Neural cell (in vitro differentiated cells): ENCODE data around the gene TSPAN17. TPM values are rescaled to one million over a fixed set of nuclear protein-coding genes. Genes with fewer than 3 reads are reported as not detected.

Experiments used
- H2AFZ ChIP-seq: fragments of 200-600, 300-800 bp; sonication (generic), shearing (Covaris generic); 2 replicates; pipeline ENCODE4 v1.6.0; 2014; ENCODE audit warnings: low read depth, mild to moderate bottlenecking, antibody characterized with exemption, low read length, moderate library complexity
- H3F3A ChIP-seq: fragments of 200-600 bp; shearing (Covaris generic); 2 replicates; pipeline ENCODE4 v1.6.1; 2016; ENCODE audit warnings: mild to moderate bottlenecking, moderate library complexity, mixed read lengths, antibody characterized with exemption, low read length; ENCODE audit not compliant: insufficient read depth, poor library complexity, severe bottlenecking
- H3K27ac ChIP-seq: fragments of 200-600, 300-800 bp; sonication (generic), shearing (Covaris generic); 2 replicates; pipeline ENCODE4 v1.5.1; 2014; ENCODE audit warnings: mild to moderate bottlenecking, low read length, moderate library complexity
- H3K27me3 ChIP-seq: fragments of 300-800, 200-600 bp; sonication (generic), shearing (Covaris generic); 2 replicates; pipeline ENCODE4 v1.6.0; 2014; ENCODE audit warnings: mild to moderate bottlenecking, low read depth, low read length, moderate library complexity; ENCODE audit not compliant: insufficient read depth
- H3K36me3 ChIP-seq: fragments of 300-800, 200-600 bp; sonication (generic), shearing (Covaris generic); 2 replicates; pipeline ENCODE4 v1.5.1; 2014; ENCODE audit warnings: mild to moderate bottlenecking, antibody characterized with exemption, low read length, moderate library complexity; ENCODE audit not compliant: insufficient read depth
- H3K4me2 ChIP-seq: fragments of 300-800, 200-600 bp; sonication (generic), shearing (Covaris generic); 2 replicates; pipeline ENCODE4 v1.6.0; 2014; ENCODE audit warnings: mild to moderate bottlenecking, low read length
- H3K4me3 ChIP-seq: fragments of 300-800, 200-600 bp; sonication (generic), shearing (Covaris generic); 2 replicates; pipeline ENCODE4 v1.5.1; 2014; ENCODE audit warnings: mild to moderate bottlenecking, low read length, moderate library complexity
- H3K79me2 ChIP-seq: fragments of 200-600 bp; shearing (Covaris generic); replicated peaks from 2 replicates; pipeline ENCODE4 v1.6.0; 2014; ENCODE audit warnings: mild to moderate bottlenecking, low read length, moderate library complexity; ENCODE audit not compliant: insufficient read depth
- H3K9ac ChIP-seq: fragments of 300-800, 200-600 bp; sonication (generic), shearing (Covaris generic); 2 replicates; pipeline ENCODE4 v1.6.1; 2016; ENCODE audit warnings: mild to moderate bottlenecking, low read length, mixed read lengths
- H3K9me2 ChIP-seq: fragments of 200-600 bp; shearing (Covaris generic); 2 replicates; pipeline ENCODE4 v1.6.1; 2016; ENCODE audit warnings: mild to moderate bottlenecking, low read length, mixed read lengths; ENCODE audit not compliant: insufficient read depth
- H3K9me3 ChIP-seq: fragments of 200-600, 300-800 bp; sonication (generic), shearing (Covaris generic); 2 replicates; pipeline ENCODE4 v1.6.1; 2016; ENCODE audit warnings: mild to moderate bottlenecking, mixed run types, low read length, moderate library complexity, mixed read lengths
- H4K20me1 ChIP-seq: fragments of 200-600 bp; shearing (Covaris generic); 2 replicates; pipeline ENCODE4 v1.6.1; 2016; ENCODE audit warnings: mild to moderate bottlenecking, mixed run types; ENCODE audit not compliant: insufficient read depth
- CTCF ChIP-seq: fragments of 450-650 bp; IDR thresholded peaks from 2 replicates; pipeline ENCODE4 v1.5.1; 2014; ENCODE audit warnings: antibody characterized with exemption, mild to moderate bottlenecking, moderate library complexity; ENCODE audit not compliant: poor library complexity, severe bottlenecking
- EP300 ChIP-seq: fragments of 450-650 bp; conservative IDR thresholded peaks from 2 replicates; pipeline ENCODE4 v1.6.1; 2014; ENCODE audit warnings: antibody characterized with exemption, mild to moderate bottlenecking, moderate library complexity; ENCODE audit not compliant: poor library complexity, severe bottlenecking
- EZH2 ChIP-seq: fragments of 200-600, 300-800 bp; shearing (Covaris generic), sonication (generic); IDR thresholded peaks from 2 replicates; pipeline ENCODE4 v1.6.1; 2014; ENCODE audit warnings: antibody characterized with exemption, low read length, borderline replicate concordance, mild to moderate bottlenecking; ENCODE audit not compliant: insufficient read depth, poor library complexity, severe bottlenecking
- MXI1 ChIP-seq: fragments of 450-650 bp; conservative IDR thresholded peaks from 2 replicates; pipeline ENCODE4 v1.6.1; 2014; ENCODE audit warnings: antibody characterized with exemption, mild to moderate bottlenecking; ENCODE audit not compliant: poor library complexity, severe bottlenecking
- POLR2AphosphoS5 ChIP-seq: IDR thresholded peaks from 2 replicates; pipeline ENCODE4 v1.6.1; 2012
- RAD21 ChIP-seq: fragments of 450-650 bp; conservative IDR thresholded peaks from 2 replicates; pipeline ENCODE4 v1.6.1; 2014; ENCODE audit warnings: antibody characterized with exemption, mild to moderate bottlenecking, moderate library complexity
- REST ChIP-seq: IDR thresholded peaks from 2 replicates; pipeline ENCODE4 v1.6.1; 2012; ENCODE audit warnings: borderline replicate concordance
- SMC3 ChIP-seq: fragments of 450-650 bp; conservative IDR thresholded peaks from 2 replicates; pipeline ENCODE4 v1.6.1; 2014; ENCODE audit warnings: antibody characterized with exemption, mild to moderate bottlenecking, moderate library complexity; ENCODE audit not compliant: poor library complexity
- TAF1 ChIP-seq: IDR thresholded peaks from 2 replicates; pipeline ENCODE4 v1.6.1; 2012; ENCODE audit warnings: low read depth
- polyA plus RNA-seq: library from polyadenylated mRNA; depleted of rRNA; stranded (reverse); fragments of >200 nt; gene quantifications from 2 replicates; pipeline ENCODE4 v1.2.3, GENCODE V29; 2014

The TSPAN17 gene
- polyA plus RNA-seq, 1 donor from 2014 or later: 66.4 TPM

- Histone ChIP-seq H3K9ac (no peak overlapping the region), H4K20me1 (no peaks in the 10 kb centered on the region)
These were observed 6.4 kb downstream of the TSPAN17 start for GRCh38 chr5:176653401-176654385.

GRCh38 chr5:176654856-176655255 is 7.6 kb downstream of the TSPAN17 start:
- H4K20me1 ChIP-seq: no peaks in the 10 kb centered on the region

More at GRCh38 chr5:176653401-176654385, 6.4 kb downstream of the TSPAN17 start:
- Histone ChIP-seq H3K4me2 (no peak overlapping the region), H3K27ac (no peak overlapping the region), H3K27me3 (no peaks in the 10 kb centered on the region), H3K9me3 (no peaks in the 10 kb centered on the region), H3K4me3 (no peak overlapping the region), H3K36me3 (no peaks in the 10 kb centered on the region), H3K9me2 (no peaks in the 10 kb centered on the region), H2AFZ (no peak overlapping the region), H3K79me2 (peaks cover 2% of the 10 kb centered on the region), H3F3A (no peaks in the 10 kb centered on the region)
- no peak for TF ChIP-seq EP300
- no peak for TF ChIP-seq EZH2
- TF ChIP-seq POLR2AphosphoS5: no peak
- no peak for TF ChIP-seq SMC3

GRCh38 chr5:176656467-176656990 is 9.2 kb downstream of the TSPAN17 start:
- no peak overlapping the region for H2AFZ ChIP-seq
- H3K9me3 ChIP-seq: no peaks in the 10 kb centered on the region
- no peak overlapping the region for H3K4me3 ChIP-seq
- no peaks in the 10 kb centered on the region for H4K20me1 ChIP-seq
- no peaks in the 10 kb centered on the region for H3K9me2 ChIP-seq
- H3K9ac ChIP-seq: no peak overlapping the region
- H3F3A ChIP-seq: no peaks in the 10 kb centered on the region
- H3K4me2 ChIP-seq: no peak overlapping the region
- H3K36me3 ChIP-seq: no peaks in the 10 kb centered on the region
- no peaks in the 10 kb centered on the region for H3K79me2 ChIP-seq
- TF ChIP-seq EZH2: no peak
- TF ChIP-seq TAF1: no peak
- no peak for TF ChIP-seq EP300
- no peak for TF ChIP-seq MXI1
- no peak for TF ChIP-seq SMC3
- no peak for TF ChIP-seq POLR2AphosphoS5
- TF ChIP-seq CTCF: no peak
- TF ChIP-seq REST: no peak
- no peak for TF ChIP-seq RAD21
- H3K27ac ChIP-seq: no peak overlapping the region
- H3K27me3 ChIP-seq: no peaks in the 10 kb centered on the region

More at GRCh38 chr5:176654856-176655255, 7.6 kb downstream of the TSPAN17 start:
- Histone ChIP-seq H3K27me3 (no peaks in the 10 kb centered on the region), H2AFZ (no peak overlapping the region), H3K4me2 (no peak overlapping the region), H3K79me2 (no peaks in the 10 kb centered on the region), H3K27ac (no peak overlapping the region), H3F3A (no peaks in the 10 kb centered on the region), H3K9ac (no peak overlapping the region), H3K4me3 (no peak overlapping the region), H3K9me2 (no peaks in the 10 kb centered on the region), H3K36me3 (no peaks in the 10 kb centered on the region), H3K9me3 (no peaks in the 10 kb centered on the region)
- TF ChIP-seq EP300 (no peak), EZH2 (no peak), TAF1 (no peak)
